NT2/D1 (cell line): ENCODE results near the gene ASAP3.

ENCODE experiments used
- SUZ12 ChIP-seq: IDR thresholded peaks from 2 replicates; pipeline ENCODE4 v1.6.1; 2011; ENCODE audit not compliant: insufficient read length, insufficient read depth; ENCODE audit errors: extremely low read depth
- YY1 ChIP-seq: IDR thresholded peaks from 2 replicates; pipeline ENCODE4 v1.6.1; 2011; ENCODE audit not compliant: insufficient read length, insufficient read depth
- ZNF274 ChIP-seq: IDR thresholded peaks from 2 replicates; pipeline ENCODE4 v1.6.1; 2011; ENCODE audit warnings: mild to moderate bottlenecking, low read depth, low read length

- TF ChIP-seq ZNF274 (no peak), YY1 (no peak), SUZ12 (no peak)
Observed at GRCh38 chr1:23434260-23434775, 49.7 kb downstream of the ASAP3 start.
